Measurements from ENCODE around the gene MLYCD.

- TF ChIP-seq EP300 (IDR thresholded peaks at IDR 0.05), result no peak
- TF ChIP-seq, protein P1, sequence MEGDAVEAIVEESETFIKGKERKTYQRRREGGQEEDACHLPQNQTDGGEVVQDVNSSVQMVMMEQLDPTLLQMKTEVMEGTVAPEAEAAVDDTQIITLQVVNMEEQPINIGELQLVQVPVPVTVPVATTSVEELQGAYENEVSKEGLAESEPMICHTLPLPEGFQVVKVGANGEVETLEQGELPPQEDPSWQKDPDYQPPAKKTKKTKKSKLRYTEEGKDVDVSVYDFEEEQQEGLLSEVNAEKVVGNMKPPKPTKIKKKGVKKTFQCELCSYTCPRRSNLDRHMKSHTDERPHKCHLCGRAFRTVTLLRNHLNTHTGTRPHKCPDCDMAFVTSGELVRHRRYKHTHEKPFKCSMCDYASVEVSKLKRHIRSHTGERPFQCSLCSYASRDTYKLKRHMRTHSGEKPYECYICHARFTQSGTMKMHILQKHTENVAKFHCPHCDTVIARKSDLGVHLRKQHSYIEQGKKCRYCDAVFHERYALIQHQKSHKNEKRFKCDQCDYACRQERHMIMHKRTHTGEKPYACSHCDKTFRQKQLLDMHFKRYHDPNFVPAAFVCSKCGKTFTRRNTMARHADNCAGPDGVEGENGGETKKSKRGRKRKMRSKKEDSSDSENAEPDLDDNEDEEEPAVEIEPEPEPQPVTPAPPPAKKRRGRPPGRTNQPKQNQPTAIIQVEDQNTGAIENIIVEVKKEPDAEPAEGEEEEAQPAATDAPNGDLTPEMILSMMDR (IDR thresholded peaks at IDR 0.05), result no peak
These were observed 36.3 kb downstream of the MLYCD start for GRCh38 chr16:83935005-83935857.

Measured in upper lobe of left lung (tissue), 4 donors.